Sigmoid colon (tissue), 7 donors: ENCODE data around the gene ARL2. TPM values are rescaled to one million over a fixed set of nuclear protein-coding genes. Genes with fewer than 3 reads are reported as not detected.

ENCODE experiments used
- DNase-seq: peaks from one replicate; pipeline ENCODE4 v3.0.0-alpha.2; 2019
- H3K27ac ChIP-seq, 4 donors: fragments of 200-600 bp; sonication (generic); one replicate each; pipeline ENCODE4 v1.5.1; 2016 to 2019; ENCODE audit warnings: mild to moderate bottlenecking in 1 of 4
- H3K27me3 ChIP-seq, 3 donors: fragments of 200-600 bp; sonication (generic); one replicate each; pipeline ENCODE4 v1.5.1; 2019; ENCODE audit warnings: mild to moderate bottlenecking in 1 of 3
- H3K36me3 ChIP-seq, 4 donors: fragments of 200-600 bp; sonication (generic); one replicate each; pipeline ENCODE4 v1.5.1; 2016 to 2019
- H3K4me1 ChIP-seq, 4 donors: fragments of 200-600 bp; sonication (generic); one replicate each; pipeline ENCODE4 v1.5.1; 2017 to 2019
- H3K4me3 ChIP-seq, 4 donors: fragments of 200-600 bp; sonication (generic); one replicate each; pipeline ENCODE4 v1.5.1; 2017 to 2019; ENCODE audit warnings: mild to moderate bottlenecking in 2 of 4, moderate library complexity in 1 of 4
- H3K9me3 ChIP-seq, 4 donors: fragments of 200-600 bp in 3 of 4; sonication (generic) in 3 of 4; one replicate each; pipeline versions ENCODE4 v1.5.1 to v1.6.1; 2013 to 2019
- CTCF ChIP-seq, 4 experiments: fragments of 450-650 bp in 3 of 4; fragments of 200-600 bp in 1 of 4; IDR thresholded peaks; one replicate each; pipeline ENCODE4 v1.5.1; 2016 to 2019; ENCODE audit warnings: antibody characterized with exemption in 4 of 4, mild to moderate bottlenecking in 3 of 4, moderate library complexity in 2 of 4
- EP300 ChIP-seq, 4 donors: sonication (generic); formaldehyde crosslinking; IDR thresholded peaks; one replicate each; pipeline ENCODE4 v1.6.1; 2017; ENCODE audit warnings: antibody characterized with exemption in 4 of 4
- POLR2A ChIP-seq, 2 donors: fragments of 450-650 bp; IDR thresholded peaks; one replicate each; pipeline ENCODE4 v1.6.1; 2016; ENCODE audit warnings: antibody characterized with exemption in 2 of 2, mild to moderate bottlenecking in 2 of 2, moderate library complexity in 2 of 2
- POLR2AphosphoS5 ChIP-seq, 4 donors: sonication (generic); formaldehyde crosslinking; IDR thresholded peaks; one replicate each; pipeline ENCODE4 v1.6.1; 2017; ENCODE audit warnings: antibody characterized with exemption in 4 of 4
- WGBS, 2 donors: extraction: QIAGEN DNeasy Blood & Tissue Kit; methylation state at CpG; one replicate each; pipeline ENCODE4 v1.1.7; 2013; 5-methylcytosine and 5-hydroxymethylcytosine counted together
- intact Hi-C: fragments of 100-400 bp; cut with DNase I; formaldehyde crosslinking; loops from one replicate; pipeline ENCODE4 v1.15.1; 2023
- polyA plus RNA-seq, 3 donors: library from polyadenylated mRNA; stranded (reverse); fragments of 200-250 nt; gene quantifications; one replicate each; pipeline ENCODE4 v1.2.3, GENCODE V29; 2013
- total RNA-seq, 4 donors: library from RNA; depleted of rRNA; stranded (reverse); fragments of >200 nt; gene quantifications; one replicate each; pipeline ENCODE4 v1.1.0, GENCODE V29; 2016
- donor health status: healthy with polysubstance abuse.
- donor health status: Bipolar disorder and iron deficiency.
- donor health status: healthy.

Gene ARL2
- total and polyA plus RNA-seq, 7 donors: 92.9 to 157 (median 124) TPM

- Histone ChIP-seq H3K36me3 (no peaks in the 10 kb centered on the region), H3K4me3 (no peak overlapping the region), H3K9me3 (no peaks in the 10 kb centered on the region), H3K4me1 (no peaks in the 10 kb centered on the region), H3K27ac (no peak overlapping the region), H3K27me3 (no peaks in the 10 kb centered on the region)
- no peak for DNase-seq
- TF ChIP-seq CTCF (IDR thresholded peaks at IDR 0.05) (no peak), EP300 (IDR thresholded peaks at IDR 0.05) (no peak), POLR2AphosphoS5 (IDR thresholded peaks at IDR 0.05) (no peak), POLR2A (IDR thresholded peaks at IDR 0.05) (no peak)
- intact Hi-C loops: no loop called here
- 73 to 84% methylated on average over 13 of the region's 13 CpGs for WGBS, 2 donors
Observed at GRCh38 chr11:65058012-65058411, 44.1 kb downstream of the ARL2 start.

GRCh38 chr11:65058419-65059054 lies 44.6 kb downstream of the ARL2 start, which contains the start of gene NAALADL1:
Gene NAALADL1, minus strand, starts transcription at chr11:65058553. Its CDS starts 32 bp downstream, at chr11:65058521.
- TF ChIP-seq EP300 (IDR thresholded peaks at IDR 0.05): no peak
- no peak for TF ChIP-seq POLR2AphosphoS5 (IDR thresholded peaks at IDR 0.05)
- no peak for TF ChIP-seq CTCF (IDR thresholded peaks at IDR 0.05)
- TF ChIP-seq POLR2A (IDR thresholded peaks at IDR 0.05): no peak
- no peaks in the 10 kb centered on the region for H3K9me3 ChIP-seq
- DNase-seq: no peak
- WGBS, 2 donors: 57 to 82% methylated on average over 8 of the region's 8 CpGs
- no peaks in the 10 kb centered on the region for H3K4me1 ChIP-seq
- no peak within 1 kb of the TSS for H3K4me3 ChIP-seq
- intact Hi-C loops: no loop called here
- H3K27ac ChIP-seq: no peak within 1 kb of the TSS
- no peaks in the 10 kb centered on the region for H3K27me3 ChIP-seq
- no peaks in the 10 kb centered on the region for H3K36me3 ChIP-seq

GRCh38 chr11:65059523-65059922 lies 45.6 kb downstream of the ARL2 start:
- no peak overlapping the region for H3K4me3 ChIP-seq
- H3K36me3 ChIP-seq: no peaks in the 10 kb centered on the region
- intact Hi-C loops: no loop called here
- no peak for TF ChIP-seq POLR2AphosphoS5 (IDR thresholded peaks at IDR 0.05)
- TF ChIP-seq POLR2A (IDR thresholded peaks at IDR 0.05): no peak
- no peak for TF ChIP-seq CTCF (IDR thresholded peaks at IDR 0.05)
- no peak for TF ChIP-seq EP300 (IDR thresholded peaks at IDR 0.05)
- no peak overlapping the region for H3K27ac ChIP-seq
- WGBS, 2 donors: 61 to 89% methylated on average over 3 of the region's 3 CpGs
- H3K27me3 ChIP-seq: no peaks in the 10 kb centered on the region
- DNase-seq: no peak
- H3K4me1 ChIP-seq: no peaks in the 10 kb centered on the region
- H3K9me3 ChIP-seq: no peaks in the 10 kb centered on the region

GRCh38 chr11:65059959-65060824 lies 46.2 kb downstream of the ARL2 start:
- TF ChIP-seq EP300 (IDR thresholded peaks at IDR 0.05) (no peak), CTCF (IDR thresholded peaks at IDR 0.05) (no peak), POLR2A (IDR thresholded peaks at IDR 0.05) (no peak), POLR2AphosphoS5 (IDR thresholded peaks at IDR 0.05) (no peak)
- H3K4me1 ChIP-seq: no peaks in the 10 kb centered on the region
- no peak for DNase-seq
- H3K27ac ChIP-seq: no peak overlapping the region
- H3K4me3 ChIP-seq: no peak overlapping the region
- H3K9me3 ChIP-seq: no peaks in the 10 kb centered on the region
- intact Hi-C loops: no loop called here
- H3K36me3 ChIP-seq: no peaks in the 10 kb centered on the region
- WGBS, 2 donors: 52 to 59% methylated on average over 10 of the region's 10 CpGs
- H3K27me3 ChIP-seq: no peaks in the 10 kb centered on the region
